ENCODE measurements around the gene ERBB4.

GRCh38 chr2:211867845-211868451, 670.7 kb downstream of the ERBB4 start:
- no peak for TF ChIP-seq CTCF (IDR thresholded peaks at IDR 0.05)
- TF ChIP-seq POLR2A (IDR thresholded peaks at IDR 0.05), result no peak
- TF ChIP-seq EP300 (IDR thresholded peaks at IDR 0.05), result no peak

Measured in ovary (tissue), 3 donors.